HCT116 (cell line): ENCODE results near the gene PXDN.

Experiments
- RAD21 ChIP-seq: IDR thresholded peaks from 2 replicates; pipeline ENCODE4 v1.6.1; 2012; ENCODE audit warnings: low read depth, mild to moderate bottlenecking
- TCF7L2 ChIP-seq: IDR thresholded peaks from 2 replicates; pipeline ENCODE4 v1.7.0; 2011; ENCODE audit warnings: borderline replicate concordance, inconsistent platforms; ENCODE audit not compliant: insufficient read depth, insufficient read length; ENCODE audit errors: extremely low read depth
- ZNF274 ChIP-seq: fragments of 200-500 bp; sonication (Bioruptor generic); IDR thresholded peaks from 2 replicates; pipeline ENCODE4 v1.6.1; 2014; ENCODE audit warnings: mild to moderate bottlenecking, low read depth, low read length, inconsistent platforms
- TF ChIP-seq, protein P1 (sequence below): IDR thresholded peaks from 2 replicates; pipeline ENCODE4 v1.6.1; 2012
- TF ChIP-seq, protein P2 (sequence below), 3 experiments: fragments of 200-600 bp in 1 of 3; sonication (generic) in 1 of 3; IDR thresholded peaks in 2 of 3; conservative IDR thresholded peaks in 1 of 3; 2 replicates each; pipeline ENCODE4 v1.5.1; 2012 to 2017; ENCODE audit warnings: low read depth in 2 of 3, low read length in 2 of 3, antibody characterized with exemption in 1 of 3, borderline replicate concordance in 1 of 3, control low read depth in 1 of 3, mild to moderate bottlenecking in 1 of 3, mixed read lengths in 1 of 3, mixed run types in 1 of 3, moderate library complexity in 1 of 3; ENCODE audit not compliant: insufficient read depth in 1 of 3

- TF ChIP-seq ZNF274 (no peak), TCF7L2 (no peak), RAD21 (no peak)
- TF ChIP-seq, protein P1, sequence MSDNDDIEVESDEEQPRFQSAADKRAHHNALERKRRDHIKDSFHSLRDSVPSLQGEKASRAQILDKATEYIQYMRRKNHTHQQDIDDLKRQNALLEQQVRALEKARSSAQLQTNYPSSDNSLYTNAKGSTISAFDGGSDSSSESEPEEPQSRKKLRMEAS, result no peak
- TF ChIP-seq, protein P2, sequence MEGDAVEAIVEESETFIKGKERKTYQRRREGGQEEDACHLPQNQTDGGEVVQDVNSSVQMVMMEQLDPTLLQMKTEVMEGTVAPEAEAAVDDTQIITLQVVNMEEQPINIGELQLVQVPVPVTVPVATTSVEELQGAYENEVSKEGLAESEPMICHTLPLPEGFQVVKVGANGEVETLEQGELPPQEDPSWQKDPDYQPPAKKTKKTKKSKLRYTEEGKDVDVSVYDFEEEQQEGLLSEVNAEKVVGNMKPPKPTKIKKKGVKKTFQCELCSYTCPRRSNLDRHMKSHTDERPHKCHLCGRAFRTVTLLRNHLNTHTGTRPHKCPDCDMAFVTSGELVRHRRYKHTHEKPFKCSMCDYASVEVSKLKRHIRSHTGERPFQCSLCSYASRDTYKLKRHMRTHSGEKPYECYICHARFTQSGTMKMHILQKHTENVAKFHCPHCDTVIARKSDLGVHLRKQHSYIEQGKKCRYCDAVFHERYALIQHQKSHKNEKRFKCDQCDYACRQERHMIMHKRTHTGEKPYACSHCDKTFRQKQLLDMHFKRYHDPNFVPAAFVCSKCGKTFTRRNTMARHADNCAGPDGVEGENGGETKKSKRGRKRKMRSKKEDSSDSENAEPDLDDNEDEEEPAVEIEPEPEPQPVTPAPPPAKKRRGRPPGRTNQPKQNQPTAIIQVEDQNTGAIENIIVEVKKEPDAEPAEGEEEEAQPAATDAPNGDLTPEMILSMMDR (IDR thresholded peaks at IDR 0.05 in 2 of 3, conservative IDR thresholded peaks at IDR 0.05 in 1 of 3; ENCODE audit: borderline replicate concordance in 1 of 3, insufficient read depth in 1 of 3, low read depth in 2 of 3, low read length in 2 of 3), result no peak
Observed at GRCh38 chr2:1787755-1788477, 43.6 kb upstream of the PXDN start.
